HG02970 (cell line): Measurements from ENCODE around the gene MAS1.
"Not testable (repeated sequence)": the region's sequence is repeated elsewhere in the genome, so short reads cannot be mapped to it uniquely, and the experiment has no call there.

Source experiments
- ATAC-seq: cut with Tn5 transposase; IDR thresholded peaks from one replicate; pipeline ENCODE4 v1.9.1; 2021; ENCODE audit warnings: mild to moderate bottlenecking, moderate library complexity, moderate number of reproducible peaks; ENCODE audit not compliant: unreplicated experiment, low FRiP score

MAS1 gene

GRCh38 chr6:159914565-159914923, 23.8 kb downstream of the MAS1 start:
- no peak for ATAC-seq

- ATAC-seq: no peak
These were observed 24.6 kb downstream of the MAS1 start for GRCh38 chr6:159915397-159915796.

GRCh38 chr6:159916237-159916636, 25.4 kb downstream of the MAS1 start:
- ATAC-seq: no peak

- no peak for ATAC-seq
These were observed 26.0 kb downstream of the MAS1 start for GRCh38 chr6:159916752-159917151.

GRCh38 chr6:159919011-159919511, 28.3 kb downstream of the MAS1 start:
- ATAC-seq: no peak

- no peak for ATAC-seq
These were observed 29.0 kb downstream of the MAS1 start for GRCh38 chr6:159919800-159920199.

GRCh38 chr6:159924150-159924549, 33.4 kb downstream of the MAS1 start:
- ATAC-seq: not testable (repeated sequence)

GRCh38 chr6:159926542-159927203, 35.9 kb downstream of the MAS1 start:
- ATAC-seq: no peak

GRCh38 chr6:159929819-159930218, 39.0 kb downstream of the MAS1 start:
- ATAC-seq: no peak

- peak; percentile 88 for ATAC-seq
These were observed 40.3 kb downstream of the MAS1 start for GRCh38 chr6:159931112-159931511.

- ATAC-seq: peak; percentile 6
These were observed 41.1 kb downstream of the MAS1 start for GRCh38 chr6:159931846-159932245.

GRCh38 chr6:159933077-159933476, 42.3 kb downstream of the MAS1 start:
- no peak for ATAC-seq

- no peak for ATAC-seq
These were observed 43.4 kb downstream of the MAS1 start for GRCh38 chr6:159934181-159934580.

GRCh38 chr6:159935065-159935464, 44.3 kb downstream of the MAS1 start:
- ATAC-seq: no peak

- ATAC-seq: no peak
These were observed 44.8 kb downstream of the MAS1 start for GRCh38 chr6:159935633-159936032.

- ATAC-seq: no peak
These were observed 48.8 kb downstream of the MAS1 start for GRCh38 chr6:159939591-159940016.
